Stimulated activated CD4-positive, alpha-beta T cell treated with anti-CD3 and anti-CD28 coated beads, Interleukin-12 subunit alpha, Interleukin-12 subunit beta, amount 100 ng/mL, for 24 hours (primary cell): ENCODE measurements around the gene BCAS3.

ENCODE experiments used
- DNase-seq, 2 experiments: peaks; one replicate each; pipeline ENCODE4 v3.0.0-alpha.2; 2020; ENCODE audit warnings: low read depth in 2 of 2

The BCAS3 gene

DNA sequence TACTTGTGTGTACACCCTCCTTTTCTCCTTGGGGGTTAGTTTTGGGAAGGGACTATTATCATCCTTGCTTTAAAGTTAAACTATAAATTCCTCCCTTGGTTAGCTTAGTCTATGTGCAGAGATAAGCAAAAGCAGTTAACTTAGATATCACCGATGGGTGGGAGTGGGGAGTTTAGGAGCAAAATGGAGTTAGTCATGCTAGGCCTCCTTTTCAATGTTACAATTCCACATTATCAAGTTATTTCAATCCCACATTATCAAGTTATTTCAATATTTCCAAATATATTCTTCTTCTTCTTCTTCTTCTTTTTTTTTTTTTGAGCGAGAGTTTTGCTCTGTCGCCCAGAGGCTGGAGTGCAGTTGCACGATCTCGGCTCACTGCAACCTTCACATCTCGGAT is 1.7 kb upstream of the BCAS3 start:
- DNase-seq = no peak

DNA sequence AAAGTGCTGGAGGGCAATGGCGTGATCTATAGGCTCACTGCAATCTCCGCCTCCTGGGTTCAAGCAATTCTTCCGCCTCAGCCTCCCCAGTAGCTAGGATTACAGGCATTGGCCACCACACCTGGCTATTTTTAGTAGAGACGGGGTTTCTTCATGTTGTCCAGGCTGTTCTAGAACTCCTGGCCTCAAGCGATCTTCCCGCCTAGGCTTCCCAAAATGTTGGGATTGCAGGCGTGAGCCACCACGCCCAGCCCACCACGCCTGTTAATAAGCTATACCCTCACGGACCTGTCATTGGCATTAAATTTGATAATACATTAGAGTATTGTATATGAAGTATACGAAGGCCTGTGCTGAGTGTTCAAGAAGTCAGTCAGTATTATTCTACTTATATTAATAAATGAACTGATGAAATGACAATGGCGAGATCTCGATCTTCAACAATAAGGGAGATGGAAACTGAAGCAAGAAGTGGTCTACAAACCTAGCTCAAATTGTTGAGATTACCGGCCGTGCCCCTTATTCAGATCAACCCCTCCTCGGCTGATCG is 818 bp upstream of the BCAS3 start:
- DNase-seq = no peak

DNA sequence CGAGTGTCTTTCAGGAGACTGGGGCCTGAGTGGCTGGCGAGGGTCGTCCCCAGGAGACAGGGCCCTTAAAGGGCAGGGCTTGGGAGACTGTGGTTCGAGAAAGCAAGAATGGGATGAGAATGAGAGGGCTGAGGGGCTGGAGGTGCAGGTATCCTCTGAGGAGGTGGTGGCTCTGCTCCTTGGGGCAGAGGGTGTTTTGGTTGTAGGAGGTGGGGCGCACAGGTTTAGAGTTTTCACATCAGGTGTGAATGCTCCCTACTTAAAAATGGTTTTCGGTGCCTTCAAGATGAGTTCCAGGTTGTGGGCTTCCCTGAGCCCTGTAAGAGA is 430 bp downstream of the BCAS3 start:
- no peak for DNase-seq

GRCh38 chr17:60679287-60679686 is 1.6 kb downstream of the BCAS3 start:
- DNase-seq = no peak

DNA sequence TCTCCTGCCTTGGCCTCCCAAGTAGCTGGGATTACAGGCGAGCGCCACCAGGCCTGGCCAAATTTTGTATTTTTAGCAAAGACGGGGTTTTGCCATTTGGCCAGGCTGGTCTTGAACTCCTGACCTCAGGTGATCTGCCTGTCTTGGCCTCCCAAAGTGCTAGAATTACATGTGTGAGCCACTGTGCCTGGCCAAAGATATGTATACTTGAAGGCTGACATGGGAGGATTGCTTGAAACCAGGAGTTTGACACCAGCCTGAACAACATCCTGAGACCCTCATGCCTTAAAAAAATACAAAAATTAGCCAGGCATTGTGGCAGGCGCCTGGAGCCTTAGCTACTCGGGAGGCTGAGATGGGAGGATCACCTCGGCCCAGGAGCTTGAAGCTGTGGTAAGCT is 3.1 kb downstream of the BCAS3 start:
- no peak for DNase-seq

GRCh38 chr17:60685437-60685836 is 7.8 kb downstream of the BCAS3 start:
- no peak for DNase-seq

GRCh38 chr17:60695960-60696359 is 18.3 kb downstream of the BCAS3 start:
- no peak for DNase-seq

GRCh38 chr17:60699090-60699489 is 21.4 kb downstream of the BCAS3 start:
- DNase-seq = no peak

GRCh38 chr17:60704170-60704569 is 26.5 kb downstream of the BCAS3 start:
- DNase-seq = no peak

DNA sequence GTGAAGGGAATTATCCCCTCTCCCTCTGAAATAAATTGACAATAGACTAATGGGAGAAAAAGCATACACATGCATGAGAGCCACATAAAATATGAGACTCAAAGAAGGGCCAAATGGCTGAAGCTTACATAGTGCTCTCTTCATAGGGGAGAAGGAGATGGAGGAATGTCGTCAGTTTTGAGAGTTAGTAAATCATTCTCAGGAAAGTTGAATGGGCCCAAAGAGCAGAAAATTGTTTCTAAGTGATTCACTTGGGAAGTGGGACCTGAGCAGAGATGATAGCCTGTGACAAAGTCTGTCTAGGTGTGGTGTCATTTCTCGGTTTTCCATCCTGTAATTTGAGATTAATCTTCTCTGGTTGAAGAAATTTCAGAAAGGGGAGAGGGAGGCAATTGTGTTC is 35.0 kb downstream of the BCAS3 start:
- no peak for DNase-seq

- DNase-seq = no peak
Measured at GRCh38 chr17:60713608-60714007, 36.0 kb downstream of the BCAS3 start.

DNA sequence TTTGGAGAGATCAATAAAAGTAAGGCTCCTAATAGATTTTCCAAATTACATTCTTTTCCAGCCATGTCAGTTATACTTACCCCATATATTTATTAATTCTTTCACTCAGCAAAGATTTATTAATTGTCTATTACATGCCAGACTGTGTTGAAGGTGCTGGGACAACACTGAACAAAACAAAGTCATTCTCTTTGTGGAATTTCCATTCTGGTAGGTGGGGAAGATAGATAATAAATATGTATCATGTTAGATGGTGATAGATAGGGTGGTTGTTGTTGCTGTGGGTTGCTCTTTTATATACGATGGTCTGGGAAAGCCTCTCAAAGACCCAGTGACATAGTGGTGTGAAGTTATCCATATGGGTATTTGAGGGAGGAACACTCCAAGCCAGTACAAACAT is 39.1 kb downstream of the BCAS3 start:
- no peak for DNase-seq

DNA sequence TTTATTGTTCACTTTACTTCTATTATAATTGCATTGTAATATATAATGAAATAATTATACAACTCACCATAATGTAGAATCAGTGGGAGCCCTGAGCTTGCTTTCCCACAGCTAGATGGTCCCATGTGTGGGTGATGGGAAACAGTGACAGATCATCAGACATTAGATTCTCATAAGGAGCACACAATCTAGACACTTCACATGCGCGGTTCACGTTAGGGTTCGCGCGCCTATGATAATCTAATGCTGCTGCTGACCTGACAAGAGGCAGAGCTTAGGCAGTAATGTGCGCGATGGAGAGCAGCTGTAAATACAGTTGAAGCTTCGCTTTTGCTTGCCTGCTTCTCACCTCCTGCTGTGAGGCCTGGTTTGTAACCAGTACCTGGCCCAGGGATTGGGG is 40.2 kb downstream of the BCAS3 start:
- DNase-seq = no peak

- DNase-seq = peak in 1 of 2 experiments; percentile 4
Measured at GRCh38 chr17:60720763-60721531, 43.3 kb downstream of the BCAS3 start.

DNA sequence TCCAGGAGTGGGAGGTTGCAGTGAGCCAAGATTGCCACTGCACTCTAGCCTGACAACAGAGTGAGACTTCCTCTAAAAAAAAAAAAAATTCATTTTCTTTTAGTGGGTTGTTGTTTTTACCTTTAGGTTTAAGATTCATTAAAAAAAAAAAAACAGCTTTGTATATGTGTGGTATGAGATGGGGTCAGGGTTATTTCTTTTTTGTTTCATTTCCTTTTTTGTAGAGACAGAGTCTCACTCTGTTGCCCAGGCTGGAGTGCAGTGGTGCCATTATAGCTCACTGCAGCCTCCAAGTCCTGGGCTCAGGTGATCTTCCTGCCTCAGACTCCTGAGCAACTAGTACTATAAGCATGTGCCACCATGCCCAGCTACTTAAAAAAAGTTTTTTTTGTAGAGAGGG is 47.0 kb downstream of the BCAS3 start:
- no peak for DNase-seq

- DNase-seq = no peak
Measured at GRCh38 chr17:60729854-60730253, 52.2 kb downstream of the BCAS3 start.

DNA sequence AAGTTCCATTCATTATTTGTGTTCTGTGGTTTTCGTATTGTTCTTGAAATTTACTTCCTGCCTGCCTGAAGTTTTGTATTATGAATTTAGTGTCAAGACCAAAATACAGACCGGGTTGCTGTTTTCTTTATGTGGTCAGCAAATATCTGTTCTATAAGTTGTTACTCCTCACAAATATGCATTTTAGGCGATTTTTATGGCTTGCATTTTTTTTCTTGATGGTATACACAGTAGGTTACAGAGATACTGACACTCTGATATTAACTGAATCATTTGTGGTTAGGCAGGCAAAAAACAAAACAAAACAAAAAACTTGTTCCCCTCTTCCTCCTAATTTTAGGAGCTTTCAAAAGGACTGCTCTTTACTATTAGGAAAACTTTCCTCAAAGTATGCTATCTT is 52.6 kb downstream of the BCAS3 start:
- DNase-seq = no peak

DNA sequence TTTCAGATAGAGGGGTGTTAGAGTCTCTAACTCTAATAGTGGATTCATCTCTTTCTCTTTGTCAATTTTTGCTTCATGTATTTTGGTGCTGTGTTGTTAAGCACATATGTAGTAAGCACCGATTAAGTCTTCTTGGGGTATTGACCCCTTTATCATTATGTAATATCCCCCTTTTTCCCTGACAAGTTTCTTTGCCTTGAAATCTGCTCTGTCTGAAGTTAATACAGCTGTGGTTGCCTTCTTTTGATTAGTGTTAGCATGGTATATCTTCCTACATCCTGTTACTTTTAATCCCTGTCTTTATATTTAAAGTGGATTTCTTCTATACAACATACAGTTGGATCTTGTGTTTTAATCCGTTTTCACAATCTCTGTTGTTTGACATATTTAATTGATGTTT is 60.6 kb downstream of the BCAS3 start:
- no peak for DNase-seq

DNA sequence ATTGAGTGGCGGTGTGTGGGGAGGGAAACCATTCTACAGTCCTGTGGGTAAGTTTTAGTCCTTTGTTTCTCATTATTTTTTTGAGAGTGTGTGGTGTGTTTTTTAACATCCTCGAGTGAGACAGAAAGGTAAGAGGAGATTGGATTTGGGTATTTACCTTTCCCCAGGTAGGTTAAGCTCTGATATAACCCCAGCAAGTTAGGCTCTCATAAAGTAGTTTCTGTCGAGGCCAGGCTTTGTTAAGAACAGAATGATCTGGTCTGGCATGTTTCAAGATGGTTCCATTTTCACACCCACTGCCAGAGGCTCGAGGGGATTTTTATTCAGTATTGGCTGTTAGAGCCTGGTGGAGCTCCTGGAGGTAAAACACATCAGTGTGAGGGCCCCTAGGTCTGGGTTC is 62.9 kb downstream of the BCAS3 start:
- no peak for DNase-seq

DNA sequence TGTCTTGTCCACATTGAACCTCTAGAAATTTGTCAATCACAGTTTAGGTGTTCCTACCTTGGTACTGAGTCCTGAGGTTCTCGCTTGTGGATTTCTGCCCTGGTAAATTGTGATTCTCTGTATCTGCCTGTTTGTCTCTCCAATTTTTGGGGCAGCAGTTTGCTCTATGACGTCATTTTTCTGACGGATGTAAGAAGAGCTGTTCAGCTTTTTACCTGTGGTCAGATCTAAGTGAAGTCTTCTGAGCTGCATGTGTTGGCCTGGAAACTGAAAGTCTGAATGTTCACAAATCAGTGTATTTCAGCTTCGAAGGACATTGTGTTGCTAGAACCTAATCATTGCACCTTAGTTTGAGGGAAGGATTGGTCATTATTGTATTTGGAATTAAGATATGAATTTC is 63.4 kb downstream of the BCAS3 start:
- no peak for DNase-seq

DNA sequence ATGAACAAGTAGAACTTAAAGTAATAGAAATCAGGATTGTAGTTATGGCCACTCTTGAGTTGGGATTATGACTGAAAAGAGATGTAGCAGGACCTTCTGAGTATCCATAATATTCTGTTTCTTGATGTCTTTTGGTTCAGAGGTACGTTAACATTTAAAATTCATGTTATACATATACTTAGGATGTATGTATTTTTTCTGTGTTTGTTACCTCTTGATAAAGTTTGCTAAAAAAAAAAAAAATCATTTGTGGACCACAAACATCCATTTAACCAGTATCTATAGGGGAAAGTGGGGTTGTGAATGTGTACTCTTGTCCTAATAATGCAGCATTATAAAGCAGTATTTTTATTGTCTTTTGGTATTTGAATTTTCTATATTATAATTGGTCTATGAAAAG is 65.6 kb downstream of the BCAS3 start:
- DNase-seq = no peak

GRCh38 chr17:60743799-60744198 is 66.1 kb downstream of the BCAS3 start:
- no peak for DNase-seq

DNA sequence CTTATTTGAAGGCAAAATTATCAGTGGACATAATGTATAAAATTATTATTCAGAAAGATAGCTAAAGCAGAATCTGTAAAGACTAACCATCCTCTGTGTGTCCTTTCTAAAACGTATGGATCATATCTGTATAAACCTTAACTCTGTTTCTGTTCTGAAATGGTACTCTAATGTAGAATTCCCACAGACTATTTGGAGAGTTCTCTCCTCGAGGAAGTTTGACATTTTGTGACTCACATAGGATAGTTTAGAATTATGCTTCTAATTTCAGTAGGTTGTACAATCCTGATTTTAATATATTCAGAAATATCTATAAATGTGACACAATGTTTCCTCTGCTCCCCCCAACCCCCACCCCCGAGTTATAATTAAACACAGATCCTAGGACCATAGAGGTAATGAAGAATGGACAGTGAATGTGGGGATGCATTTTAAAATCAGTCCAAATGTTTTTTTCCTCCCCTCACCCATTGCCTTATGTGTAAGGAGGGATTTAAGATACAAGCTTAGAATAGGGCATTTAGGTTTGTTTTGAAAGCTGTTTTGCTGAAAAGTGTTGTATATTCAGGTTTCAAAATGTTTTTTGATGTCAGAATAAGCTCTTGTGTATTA is 66.8 kb downstream of the BCAS3 start:
- no peak for DNase-seq

DNA sequence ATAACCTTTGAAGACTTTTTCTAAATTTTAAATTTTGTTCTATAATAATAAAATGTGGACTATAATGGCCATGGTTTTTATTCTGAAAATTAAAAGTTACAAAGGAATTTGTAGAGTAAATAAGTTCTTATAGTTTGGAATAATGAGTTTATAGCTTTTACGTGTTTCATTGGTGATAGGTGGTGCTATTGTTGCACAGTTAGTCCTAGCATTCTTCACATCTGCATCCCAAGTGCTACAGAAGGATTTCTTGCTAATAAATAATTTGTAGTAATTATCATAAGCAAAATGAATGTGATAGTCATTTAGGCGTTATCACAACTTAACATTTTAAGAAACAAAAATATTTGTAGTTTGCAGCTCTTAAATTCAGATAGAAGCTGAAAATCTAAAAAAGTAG is 67.9 kb downstream of the BCAS3 start:
- DNase-seq = no peak
